ENCODE data around the gene IQCN.

The IQCN gene

DNA sequence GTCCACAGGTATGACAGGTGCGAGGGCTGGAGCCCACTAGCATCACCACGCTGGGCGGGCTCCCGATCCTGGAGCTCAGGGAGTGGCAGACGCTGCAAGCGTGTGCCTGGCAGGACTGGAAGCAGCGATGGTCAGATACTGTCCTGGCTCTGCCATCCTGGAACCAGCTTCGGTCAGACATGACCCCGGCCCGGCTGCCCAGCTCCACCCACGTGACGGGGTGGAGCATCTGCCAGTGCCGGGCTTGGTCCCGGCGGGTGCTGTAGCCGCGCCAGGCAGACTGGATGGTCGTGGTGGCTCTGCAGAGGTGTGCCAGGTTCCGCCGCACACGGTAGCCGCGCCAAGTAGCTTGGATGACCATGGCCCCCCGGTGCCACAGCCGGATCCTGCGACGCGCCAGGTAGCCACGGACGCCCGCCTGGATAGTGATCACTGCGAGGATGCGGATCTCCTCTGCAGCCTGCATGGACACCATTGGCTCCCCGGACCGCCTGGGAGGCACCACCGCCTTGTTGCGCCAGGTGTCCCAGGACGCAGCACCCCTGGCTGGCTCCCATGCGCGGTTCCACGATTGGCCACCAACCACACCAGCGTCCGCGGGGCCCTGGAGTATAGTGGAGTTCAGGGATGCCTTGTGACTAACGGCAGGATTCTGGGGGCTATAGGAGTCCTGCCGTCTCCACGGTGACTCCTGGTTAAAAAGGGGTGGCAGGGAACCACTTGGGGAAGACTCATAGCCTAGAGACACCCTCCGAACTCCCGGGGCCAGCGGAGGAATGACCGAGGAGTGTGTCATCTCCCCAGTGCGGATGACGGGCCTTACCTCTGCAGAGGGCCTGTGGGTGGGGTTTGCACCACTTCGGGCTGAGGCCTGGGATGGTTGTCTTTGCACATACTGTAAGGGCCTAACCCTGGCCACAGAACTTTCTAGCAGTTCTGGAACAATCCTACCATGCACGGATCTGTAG is 16.5 kb downstream of the IQCN start:
- no peak for TF ChIP-seq CTCF (IDR thresholded peaks at IDR 0.05; ENCODE audit: low read depth, low read length)
- no peak overlapping the region for H3K4me3 ChIP-seq (replicated peaks in 1 of 2; ENCODE audit: low read depth in 2 of 2, low read length in 2 of 2)
- peak in 1 of 2 donors; percentile 25 for DNase-seq (ENCODE audit: low read depth in 2 of 2)

GRCh38 chr19:18254546-18255503 is 19.4 kb downstream of the IQCN start:
- peak in 1 of 2 donors; percentile 5 for DNase-seq (ENCODE audit: low read depth in 2 of 2)
- no peak overlapping the region for H3K4me3 ChIP-seq (replicated peaks in 1 of 2; ENCODE audit: low read depth in 2 of 2, low read length in 2 of 2)
- no peak for TF ChIP-seq CTCF (IDR thresholded peaks at IDR 0.05; ENCODE audit: low read depth, low read length)

- peak in 1 of 2 donors; percentile 22 for DNase-seq (ENCODE audit: low read depth in 2 of 2)
- no peak for TF ChIP-seq CTCF (IDR thresholded peaks at IDR 0.05; ENCODE audit: low read depth, low read length)
- no peak overlapping the region for H3K4me3 ChIP-seq (replicated peaks in 1 of 2; ENCODE audit: low read depth in 2 of 2, low read length in 2 of 2)
Measured at GRCh38 chr19:18253716-18254115, 20.5 kb downstream of the IQCN start.

- no peak overlapping the region for H3K4me3 ChIP-seq (replicated peaks in 1 of 2; ENCODE audit: low read depth in 2 of 2, low read length in 2 of 2)
- TF ChIP-seq CTCF (IDR thresholded peaks at IDR 0.05; ENCODE audit: low read depth, low read length), result no peak
- DNase-seq (ENCODE audit: low read depth in 2 of 2), result no peak
Measured at GRCh38 chr19:18253130-18253529, 21.1 kb downstream of the IQCN start.

DNA sequence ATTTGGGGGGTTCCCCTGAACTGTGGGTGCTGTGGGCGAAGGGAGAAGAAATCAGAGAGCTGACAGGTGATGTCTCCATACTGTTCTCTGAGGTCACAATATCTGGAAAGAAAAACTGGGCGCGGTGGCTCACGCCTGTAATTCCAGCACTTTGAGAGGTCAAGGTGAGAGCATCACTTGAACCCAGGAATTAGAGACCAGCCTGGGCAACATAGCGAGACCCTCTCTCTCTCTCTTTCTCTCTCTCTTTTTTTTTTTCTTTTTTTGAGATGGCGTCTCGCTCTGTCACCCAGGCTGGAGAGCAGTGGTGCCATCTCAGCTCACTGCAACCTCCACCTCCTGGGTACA is 21.9 kb downstream of the IQCN start:
- H3K4me3 ChIP-seq (replicated peaks in 1 of 2; ENCODE audit: low read depth in 2 of 2, low read length in 2 of 2), result no peak overlapping the region
- no peak for TF ChIP-seq CTCF (IDR thresholded peaks at IDR 0.05; ENCODE audit: low read depth, low read length)

DNA sequence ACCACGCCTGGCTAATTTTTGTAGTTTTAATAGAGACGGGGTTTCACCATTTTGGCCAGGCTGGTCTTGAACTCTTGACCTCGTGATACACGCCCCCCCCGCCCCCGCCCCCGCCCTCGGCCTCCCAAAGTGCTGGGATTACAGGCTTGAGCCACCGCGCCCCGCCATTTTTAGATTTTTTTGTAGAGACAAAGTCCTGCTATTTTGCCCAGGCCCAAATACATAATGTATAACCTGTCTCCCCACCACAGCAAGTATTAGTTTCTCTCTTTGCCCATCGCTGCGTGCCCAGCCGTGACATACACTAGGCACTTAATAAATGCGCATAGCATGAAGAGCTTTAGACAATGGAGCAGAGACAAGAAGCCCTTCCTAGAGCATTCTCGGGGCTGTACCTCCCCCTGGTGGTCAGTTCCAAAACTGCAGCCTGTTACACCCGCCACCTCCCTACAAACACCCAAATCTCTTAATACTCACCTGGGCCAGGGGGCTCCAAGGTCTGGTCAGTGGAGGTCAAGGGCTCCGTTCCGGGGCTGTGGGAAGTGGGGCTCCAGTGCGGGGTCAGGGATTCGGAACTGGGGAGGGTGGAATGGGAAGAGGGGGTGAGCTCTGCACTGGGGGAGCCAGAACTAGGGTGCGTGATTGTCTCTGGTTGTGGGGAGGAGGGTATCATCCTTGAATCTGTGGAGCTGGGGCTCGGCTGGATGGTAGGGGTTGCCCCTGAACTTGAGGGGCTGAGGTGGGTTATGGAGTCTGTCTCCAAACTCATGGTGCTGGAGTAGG is 22.5 kb downstream of the IQCN start:
- H3K4me3 ChIP-seq (replicated peaks in 1 of 2; ENCODE audit: low read depth in 2 of 2, low read length in 2 of 2), result no peak overlapping the region
- DNase-seq (ENCODE audit: low read depth in 2 of 2), result peak; percentile 72 to 79
- peak; percentile 88 for TF ChIP-seq CTCF (IDR thresholded peaks at IDR 0.05; ENCODE audit: low read depth, low read length)

More for the DNA sequence above, 21.9 kb downstream of the IQCN start:
- no peak for DNase-seq (ENCODE audit: low read depth in 2 of 2)
